Stimulated activated CD4-positive, alpha-beta T cell treated with anti-CD3 and anti-CD28 coated beads, TNF-alpha, amount 100 ng/mL, for 48 hours (primary cell): Measurements from ENCODE around the gene PCDHA9.
A peak's percentile ranks its signal among the peaks of the same experiment; 100 is the strongest.
"Not testable (repeated sequence)": the region's sequence is repeated elsewhere in the genome, so short reads cannot be mapped to it uniquely, and the experiment has no call there.

ENCODE experiments used
- DNase-seq, 3 donors: peaks; one replicate each; pipeline ENCODE4 v3.0.0-alpha.2; 2020; ENCODE audit warnings: low read depth in 3 of 3

The PCDHA9 gene

GRCh38 chr5:140835622-140836510 lies 12.3 kb upstream of the PCDHA9 start:
- no peak for DNase-seq

- DNase-seq, result peak in 1 of 3 donors; percentile 3
These were observed 6.9 kb upstream of the PCDHA9 start, which contains the start of gene PCDHA8 for GRCh38 chr5:140840978-140841962. PCDHA8 (plus strand) TSS chr5:140841187; CDS start chr5:140841322, 135 bp downstream.

GRCh38 chr5:140842798-140843733 lies 5.1 kb upstream of the PCDHA9 start:
- no peak for DNase-seq

GRCh38 chr5:140849831-140850634 lies 1.9 kb downstream of the PCDHA9 start:
- not testable (repeated sequence) for DNase-seq

GRCh38 chr5:140855772-140856674 lies 7.8 kb downstream of the PCDHA9 start, which contains the start of gene PCDHA10:
PCDHA10 (plus strand) TSS chr5:140855897; CDS start chr5:140856049, 152 bp downstream.
- DNase-seq, result no peak

- DNase-seq, result no peak
These were observed 9.2 kb downstream of the PCDHA9 start for GRCh38 chr5:140857177-140857986.

- DNase-seq, result no peak
These were observed 9.7 kb downstream of the PCDHA9 start for GRCh38 chr5:140857987-140858240.

- no peak for DNase-seq
These were observed 14.5 kb downstream of the PCDHA9 start for GRCh38 chr5:140862441-140863295.

GRCh38 chr5:140868721-140869554 lies 20.8 kb downstream of the PCDHA9 start, which contains the start of gene PCDHA11:
PCDHA11 (plus strand) TSS chr5:140868957; CDS start chr5:140869104, 147 bp downstream.
- no peak for DNase-seq

GRCh38 chr5:140869555-140869886 lies 21.3 kb downstream of the PCDHA9 start:
- no peak for DNase-seq

GRCh38 chr5:140870221-140871201 lies 22.3 kb downstream of the PCDHA9 start:
- DNase-seq, result no peak

- no peak for DNase-seq
These were observed 27.2 kb downstream of the PCDHA9 start, which contains the start of gene PCDHA12 for GRCh38 chr5:140875085-140876065. PCDHA12 (plus strand) TSS chr5:140875308; CDS start chr5:140875473, 165 bp downstream.

- DNase-seq, result not testable (repeated sequence)
These were observed 28.5 kb downstream of the PCDHA9 start for GRCh38 chr5:140876541-140877261.

- no peak for DNase-seq
These were observed 29.0 kb downstream of the PCDHA9 start for GRCh38 chr5:140877262-140877581.
